Endothelial cell of umbilical vein (primary cell): ENCODE measurements around the gene ANKMY2.

Source experiments
- CTCF ChIP-seq, 2 donors: IDR thresholded peaks; 1 replicate in 1 of 2; 2 replicates in 1 of 2; pipeline ENCODE4 v1.5.1; 2011; ENCODE audit warnings: low read length in 2 of 2, mild to moderate bottlenecking in 2 of 2, moderate library complexity in 2 of 2, control low read depth in 1 of 2, inconsistent platforms in 1 of 2, low read depth in 1 of 2; ENCODE audit not compliant: insufficient read depth in 1 of 2; ENCODE audit errors: extremely low read depth in 1 of 2
- EZH2 ChIP-seq: IDR thresholded peaks from 2 replicates; pipeline ENCODE4 v1.6.1; 2012; ENCODE audit warnings: borderline replicate concordance, low read depth, mild to moderate bottlenecking, moderate library complexity, low read length, inconsistent platforms; ENCODE audit not compliant: severe bottlenecking
- GATA2 ChIP-seq: IDR thresholded peaks from 2 replicates; pipeline ENCODE4 v1.7.0; 2011; ENCODE audit warnings: low read depth, mild to moderate bottlenecking, moderate library complexity, mixed read lengths, low read length; ENCODE audit not compliant: insufficient read length, insufficient read depth
- JUN ChIP-seq: IDR thresholded peaks from 2 replicates; pipeline ENCODE4 v1.6.1; 2011; ENCODE audit warnings: borderline replicate concordance, low read depth; ENCODE audit not compliant: insufficient read length, insufficient read depth
- MAX ChIP-seq: IDR thresholded peaks from 2 replicates; pipeline ENCODE4 v1.6.1; 2011; ENCODE audit not compliant: insufficient read depth, insufficient read length
- POLR2A ChIP-seq: IDR thresholded peaks from 2 replicates; pipeline ENCODE4 v1.6.1; 2012; ENCODE audit warnings: low read depth, mild to moderate bottlenecking, control low read depth, low read length
- POLR2AphosphoS5 ChIP-seq: IDR thresholded peaks from 2 replicates; pipeline ENCODE4 v1.6.1; 2012; ENCODE audit warnings: low read depth, mild to moderate bottlenecking, control low read depth, low read length, moderate library complexity; ENCODE audit not compliant: insufficient read depth

GRCh38 chr7:16562456-16563220 is 82.9 kb downstream of the ANKMY2 start:
- no peak for TF ChIP-seq CTCF (IDR thresholded peaks at IDR 0.05; ENCODE audit: extremely low read depth in 1 of 2, insufficient read depth in 1 of 2, low read depth in 1 of 2, low read length in 2 of 2)
- no peak for TF ChIP-seq GATA2
- no peak for TF ChIP-seq POLR2AphosphoS5
- TF ChIP-seq POLR2A: no peak
- no peak for TF ChIP-seq EZH2
- no peak for TF ChIP-seq JUN
- no peak for TF ChIP-seq MAX
